ENCODE measurements around the gene KLHL40.
A peak's percentile ranks its signal among the peaks of the same experiment; 100 is the strongest.

KLHL40 gene

DNA sequence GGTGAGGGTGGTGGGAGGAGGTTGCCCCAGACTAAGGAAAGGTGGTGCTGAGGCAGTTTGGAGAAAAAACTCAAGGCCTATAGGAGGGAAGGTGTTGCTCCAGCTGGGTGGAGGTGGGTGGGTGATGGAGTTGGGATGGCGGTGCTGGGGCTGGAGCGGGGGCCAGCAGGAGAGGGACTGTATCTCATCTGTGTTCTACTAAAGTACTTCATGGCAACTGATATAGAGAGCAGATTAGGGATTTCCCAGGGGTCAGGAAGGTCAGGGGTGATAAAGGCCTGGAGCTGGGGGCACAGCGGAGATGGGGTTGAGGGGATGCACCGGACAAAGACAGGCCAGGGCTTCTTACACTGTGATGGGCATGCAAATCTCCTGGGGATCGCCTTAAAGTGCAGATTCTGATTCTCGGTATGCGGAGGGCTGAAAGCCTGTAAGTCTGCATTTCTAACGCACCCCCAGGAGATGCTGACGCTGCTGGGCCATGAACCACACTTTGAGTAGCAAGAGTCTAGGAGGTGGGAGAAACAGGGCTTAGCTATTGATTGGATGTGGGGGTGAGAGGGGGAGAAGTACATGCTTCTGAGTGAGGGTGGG is 4.2 kb downstream of the KLHL40 start:
- no peak for DNase-seq (ENCODE audit: low spot score)

DNA sequence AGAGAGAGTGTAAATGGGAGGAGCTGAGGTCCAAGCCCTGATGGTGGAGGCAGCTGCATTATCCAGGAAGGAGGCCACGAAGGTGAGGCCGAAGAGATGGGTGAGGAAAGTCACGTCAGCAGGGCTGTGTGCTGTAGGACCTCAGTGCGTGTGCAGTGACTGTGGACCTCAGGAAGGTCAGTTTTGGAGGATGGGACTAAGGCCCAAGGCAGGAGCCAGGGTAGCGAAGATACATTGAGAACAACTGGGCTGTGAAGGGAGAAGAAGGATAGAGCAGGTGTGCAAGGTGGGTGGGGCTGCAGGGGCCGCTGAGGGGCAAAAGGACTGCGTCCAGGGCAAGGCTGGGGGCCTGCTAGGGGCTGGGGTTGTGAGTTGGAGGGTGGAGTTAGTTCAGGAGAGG is 4.9 kb downstream of the KLHL40 start:
- no peak for DNase-seq (ENCODE audit: low spot score)

- DNase-seq (ENCODE audit: low spot score): no peak
Measured at GRCh38 chr3:42690766-42691680, 5.7 kb downstream of the KLHL40 start.

- DNase-seq (ENCODE audit: low spot score): no peak
Measured at GRCh38 chr3:42691816-42692666, 6.7 kb downstream of the KLHL40 start.

GRCh38 chr3:42692667-42693529 is 7.6 kb downstream of the KLHL40 start:
- DNase-seq (ENCODE audit: low spot score): no peak

DNA sequence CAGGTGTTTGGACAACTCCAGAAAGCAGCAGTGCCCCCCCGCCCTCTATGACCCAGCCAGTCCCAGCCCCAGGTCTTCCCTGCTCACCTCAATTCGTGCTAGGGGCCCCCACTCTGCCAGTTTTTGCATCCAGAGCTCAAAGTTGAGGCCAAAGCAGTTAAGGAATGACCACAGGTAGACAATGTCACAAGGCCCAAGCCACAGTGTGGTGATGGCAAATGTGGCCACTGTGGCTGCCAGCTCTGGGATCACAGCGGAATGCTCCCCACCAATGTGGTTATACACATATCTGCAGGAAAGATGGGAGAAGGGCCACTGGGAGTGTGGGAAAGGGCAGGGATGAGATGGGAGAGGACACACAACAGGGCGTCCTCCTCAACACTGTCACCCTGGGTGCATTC is 8.2 kb downstream of the KLHL40 start:
- no peak for DNase-seq (ENCODE audit: low spot score)

DNA sequence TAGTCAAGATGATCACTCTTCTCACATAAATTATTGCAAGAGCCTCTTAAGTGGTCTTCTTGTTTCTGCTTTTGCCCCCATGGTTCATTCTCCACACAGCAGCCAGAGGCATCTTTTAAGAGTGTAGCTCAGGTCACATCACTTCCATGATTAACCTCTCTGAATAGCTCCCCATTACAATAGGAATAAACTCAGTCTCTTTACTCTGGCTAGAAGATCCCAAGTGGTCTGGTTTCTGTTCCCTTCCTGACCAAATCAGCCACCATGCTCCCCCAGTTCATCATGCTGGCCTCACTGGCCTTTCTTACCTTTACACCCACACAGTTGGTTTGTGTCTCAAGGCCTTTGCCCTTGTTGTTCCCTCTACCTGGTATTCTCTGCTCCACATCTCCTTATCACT is 9.0 kb downstream of the KLHL40 start:
- no peak for DNase-seq (ENCODE audit: low spot score)

- DNase-seq (ENCODE audit: low spot score): no peak
Measured at GRCh38 chr3:42696356-42697288, 11.3 kb downstream of the KLHL40 start.

DNA sequence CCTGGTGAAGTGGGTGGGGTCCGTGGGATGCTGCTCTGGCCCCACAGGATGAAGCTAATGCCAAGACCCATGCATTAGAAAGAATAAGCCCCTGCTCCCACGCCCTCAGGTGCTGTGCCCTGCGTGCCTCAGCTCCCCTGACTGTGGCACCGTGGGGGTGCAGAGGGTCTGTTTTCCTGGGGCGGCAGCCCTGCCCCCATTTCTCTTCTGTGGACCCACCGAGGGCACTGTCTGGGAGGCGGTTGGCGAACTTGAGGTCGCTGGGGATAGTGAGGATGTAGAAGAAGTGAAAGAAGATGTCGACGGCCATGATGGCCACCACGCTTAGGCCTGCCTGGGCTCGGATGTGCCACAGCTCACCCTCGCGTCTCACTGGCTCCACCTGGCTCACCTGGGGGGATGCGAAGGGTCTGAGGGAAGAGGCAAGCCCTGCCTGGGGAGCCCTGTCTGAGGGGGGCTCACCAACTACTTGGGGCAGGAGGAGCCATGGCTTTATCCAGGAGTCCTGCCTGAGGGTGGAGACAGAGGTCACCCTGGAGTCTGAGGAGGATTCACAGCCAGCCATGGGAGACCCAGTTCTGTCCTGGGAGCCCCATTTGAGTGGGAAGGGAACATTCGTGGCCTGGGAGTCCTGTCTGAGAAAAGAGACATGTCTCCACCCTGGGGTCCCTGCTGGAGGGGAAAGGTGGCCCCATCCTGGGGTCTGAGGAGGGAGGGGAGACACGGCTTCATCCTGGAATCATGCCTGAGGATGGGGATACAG is 12.1 kb downstream of the KLHL40 start:
- no peak for DNase-seq (ENCODE audit: low spot score)

DNA sequence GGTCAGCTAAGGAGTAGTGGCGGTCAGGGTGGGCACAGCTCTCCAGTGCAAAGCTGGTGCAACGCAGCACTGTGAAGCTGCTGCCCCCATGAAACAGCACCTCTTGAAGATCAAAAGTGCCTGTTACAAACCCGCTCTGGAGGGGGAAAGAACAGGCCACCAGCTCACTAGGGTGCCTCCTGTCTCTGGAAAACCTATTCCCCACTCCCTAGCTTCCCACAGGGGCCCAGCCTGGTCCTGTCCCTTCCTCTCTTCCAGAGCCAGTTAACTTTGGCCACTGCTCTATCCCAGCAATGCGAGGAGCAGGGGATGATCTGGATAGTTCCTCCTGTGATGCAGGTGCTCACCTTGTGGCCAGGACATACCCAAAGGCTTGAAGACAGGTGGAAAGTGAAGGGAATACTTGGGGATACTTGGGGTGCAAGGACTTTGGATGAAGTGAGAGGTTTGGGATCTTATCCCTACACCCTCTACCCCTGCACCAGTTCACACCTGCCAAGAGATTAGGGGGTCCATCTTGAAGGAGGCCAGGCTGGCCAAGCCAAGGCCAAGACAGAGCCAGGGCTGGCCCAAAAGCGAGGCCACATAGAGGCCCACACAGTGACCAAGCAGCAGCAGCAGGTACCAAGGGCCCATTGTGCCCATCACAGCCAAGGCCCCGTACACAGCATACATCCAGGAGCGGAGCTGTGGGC is 13.0 kb downstream of the KLHL40 start:
- DNase-seq (ENCODE audit: low spot score): no peak

GRCh38 chr3:42698911-42699230 is 13.5 kb downstream of the KLHL40 start:
- no peak for DNase-seq (ENCODE audit: low spot score)

DNA sequence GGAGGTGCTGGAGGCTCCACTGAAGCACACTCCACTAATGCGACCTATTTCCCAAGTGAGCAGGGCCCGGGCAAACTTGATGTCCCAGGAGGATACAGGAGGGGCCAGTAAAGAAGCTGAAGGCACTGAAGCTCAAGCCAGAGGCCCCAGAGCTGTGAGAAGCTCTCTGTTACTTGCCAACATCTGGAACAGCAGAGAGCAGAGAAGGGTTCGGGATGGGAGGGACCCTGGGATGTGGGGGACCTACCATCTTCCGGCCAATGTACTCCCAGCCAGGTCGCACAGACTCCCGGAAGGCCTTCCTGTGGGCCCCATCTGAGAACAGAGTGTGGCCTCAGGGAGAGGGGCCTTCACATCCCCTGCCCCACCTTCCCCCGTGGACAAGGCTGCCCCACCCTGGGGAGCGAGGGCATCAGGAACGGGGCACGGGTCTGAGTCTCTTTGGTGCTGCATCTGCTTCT is 14.2 kb downstream of the KLHL40 start:
- no peak for DNase-seq (ENCODE audit: low spot score)

DNA sequence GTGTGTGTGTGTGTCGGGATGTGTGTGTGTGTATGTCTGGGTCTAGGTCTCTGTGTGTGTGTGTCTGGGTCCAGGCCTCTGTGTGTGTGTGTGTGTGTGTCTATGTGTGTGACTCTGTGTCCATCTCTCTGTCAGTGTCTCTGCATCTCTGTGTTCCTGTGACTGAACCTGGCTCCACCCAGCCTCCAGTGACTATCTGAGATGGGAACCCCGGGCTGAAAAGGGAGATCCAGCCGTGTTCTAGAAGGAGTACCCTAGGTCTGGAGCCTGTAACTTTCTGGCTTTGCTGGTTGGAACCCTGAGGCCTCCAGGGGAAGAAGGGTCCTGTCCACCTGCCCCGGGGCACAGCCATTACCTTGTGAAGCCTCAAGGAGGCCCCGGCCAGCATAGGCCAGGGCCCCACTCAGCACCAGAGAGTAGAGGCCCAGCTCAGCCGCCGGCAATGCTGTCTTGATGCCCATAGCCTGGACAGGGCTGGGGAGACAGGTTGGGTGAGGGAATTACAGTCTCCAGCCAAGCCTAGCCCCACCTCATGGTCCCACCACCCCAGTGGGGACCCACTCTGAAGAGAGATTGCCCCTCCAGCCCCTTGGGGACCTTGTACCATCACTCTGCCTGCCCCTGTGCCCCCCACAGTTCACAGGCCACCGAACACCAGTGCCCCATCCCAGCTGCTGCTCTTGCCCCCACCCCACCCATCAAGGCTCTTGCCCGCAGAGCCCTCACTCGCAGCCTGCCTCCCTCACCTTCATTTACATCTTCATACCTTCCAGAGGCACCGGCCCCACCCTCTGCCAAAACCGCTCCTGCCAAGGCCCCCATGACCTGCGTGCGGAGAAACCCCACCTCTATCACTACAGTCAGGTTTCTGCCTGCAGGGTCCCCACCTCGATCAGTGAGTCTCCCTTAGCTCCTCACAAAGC is 15.3 kb downstream of the KLHL40 start:
- no peak for DNase-seq (ENCODE audit: low spot score)

- peak; percentile 60 for DNase-seq (ENCODE audit: low spot score)
Measured at GRCh38 chr3:42701371-42702065, 16.2 kb downstream of the KLHL40 start.

DNA sequence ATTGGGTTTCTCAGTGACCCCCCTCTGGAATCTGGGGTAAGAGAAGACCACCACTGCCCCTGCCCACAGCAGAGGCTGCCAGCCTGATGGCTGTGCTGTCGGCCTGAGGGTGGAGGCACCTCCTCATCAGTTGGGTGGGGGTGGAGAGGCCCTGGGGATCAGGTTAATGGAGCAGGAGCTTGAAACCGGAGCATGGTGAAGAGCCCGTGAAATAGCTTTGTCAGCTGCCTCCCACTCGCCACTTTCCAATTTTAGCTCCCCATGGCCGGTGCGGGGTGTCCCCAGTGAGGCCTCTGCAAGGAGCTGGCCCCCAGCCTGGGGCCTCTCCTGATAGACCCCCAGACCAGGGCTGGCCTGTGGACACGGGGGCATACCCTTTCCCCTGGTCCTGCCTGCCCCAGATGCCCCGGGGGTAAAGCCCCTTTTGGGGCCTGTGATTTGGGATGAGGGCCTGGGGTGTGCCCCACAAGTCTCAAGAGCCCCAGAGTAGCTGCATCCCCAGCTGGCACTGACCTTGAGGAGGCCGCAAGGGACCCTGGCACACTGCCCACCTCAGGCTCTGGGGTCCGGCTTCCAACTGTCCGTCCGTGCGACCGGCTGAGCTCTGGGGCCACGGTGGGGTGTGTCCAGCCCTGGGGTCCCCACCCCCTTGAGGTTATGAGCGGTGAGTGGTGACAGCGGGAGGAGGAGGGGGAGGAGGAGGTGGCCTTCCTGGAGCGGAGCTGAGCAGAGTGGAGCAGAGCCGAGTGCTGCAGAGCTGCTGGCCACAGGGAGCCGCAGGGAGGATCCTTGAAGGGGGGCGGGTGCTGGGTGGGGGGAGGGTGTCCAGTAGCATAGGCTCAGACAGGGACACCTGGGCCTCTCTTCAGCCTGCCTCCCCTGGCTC is 17.0 kb downstream of the KLHL40 start, which contains the start of gene HHATL:
HHATL (minus strand) TSS at position 733 of the 886 bp plus-strand sequence. CDS start 1,972 bp downstream, outside the sequence.
- DNase-seq (ENCODE audit: low spot score): no peak

- no peak for DNase-seq (ENCODE audit: low spot score)
Measured at GRCh38 chr3:42702982-42703694, 17.8 kb downstream of the KLHL40 start.
